Hindlimb muscle (tissue), 1 donor: ENCODE measurements around the gene OR2AG1. TPM values are rescaled to one million over a fixed set of nuclear protein-coding genes. Genes with fewer than 3 reads are reported as not detected.
A peak's percentile ranks its signal among the peaks of the same experiment; 100 is the strongest.
"Not testable (repeated sequence)": the region's sequence is repeated elsewhere in the genome, so short reads cannot be mapped to it uniquely, and the experiment has no call there.

Experiments
- DNase-seq: peaks from one replicate; pipeline ENCODE4 v3.0.0-alpha.2; 2013
- polyA plus RNA-seq: library from polyadenylated mRNA; unstranded; fragments of 120-200 nt; gene quantifications from one replicate; pipeline ENCODE4 v1.2.1, GENCODE V29; 2013; ENCODE audit not compliant: insufficient read length

The OR2AG1 gene
- polyA plus RNA-seq, 1 donor: not detected

DNA sequence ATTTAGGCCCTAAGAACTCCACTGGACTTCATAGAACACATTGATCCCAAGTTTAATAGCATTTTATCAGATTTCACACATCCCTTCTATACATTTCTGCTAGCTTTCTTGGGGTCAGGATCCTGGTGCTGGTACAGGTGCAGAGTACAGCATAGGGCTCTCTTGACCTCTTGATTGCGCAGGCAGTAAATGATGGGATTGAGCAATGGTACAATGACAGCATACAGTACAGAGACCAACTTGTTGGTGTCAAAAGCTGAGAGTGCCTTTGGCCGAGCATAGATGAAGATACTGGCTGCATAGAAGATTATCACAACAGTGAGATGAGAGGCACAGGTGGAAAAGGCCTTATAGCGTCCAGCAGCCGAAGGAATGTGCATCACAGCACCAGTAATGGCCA is 11.8 kb downstream of the OR2AG1 start:
- DNase-seq: no peak

- no peak for DNase-seq
These were observed 16.6 kb downstream of the OR2AG1 start, which contains the start of gene OR6A2 for GRCh38 chr11:6799402-6799801. Gene OR6A2, minus strand, starts transcription at chr11:6799689. Its CDS starts 3,981 bp downstream, at chr11:6795708.

DNA sequence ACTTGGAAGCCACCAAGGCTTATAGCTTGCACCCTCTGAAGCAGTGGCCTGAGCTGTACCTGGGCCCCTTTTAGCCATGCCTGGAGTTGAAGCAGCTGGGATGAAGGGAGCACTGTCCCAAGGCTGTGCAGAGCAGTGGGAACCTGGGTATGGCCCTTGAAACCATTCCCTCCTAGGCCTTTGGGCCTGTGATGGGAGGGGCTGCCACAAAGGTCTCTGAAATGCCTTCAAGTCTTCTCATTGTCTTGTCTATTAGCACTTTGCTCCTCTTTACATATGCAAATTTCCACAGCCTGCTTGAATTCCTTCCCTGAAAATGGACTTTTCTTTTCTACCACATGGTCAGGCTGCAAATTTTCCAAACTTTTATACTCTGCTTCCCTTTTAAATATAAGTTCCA is 18.3 kb downstream of the OR2AG1 start:
- not testable (repeated sequence) for DNase-seq

DNA sequence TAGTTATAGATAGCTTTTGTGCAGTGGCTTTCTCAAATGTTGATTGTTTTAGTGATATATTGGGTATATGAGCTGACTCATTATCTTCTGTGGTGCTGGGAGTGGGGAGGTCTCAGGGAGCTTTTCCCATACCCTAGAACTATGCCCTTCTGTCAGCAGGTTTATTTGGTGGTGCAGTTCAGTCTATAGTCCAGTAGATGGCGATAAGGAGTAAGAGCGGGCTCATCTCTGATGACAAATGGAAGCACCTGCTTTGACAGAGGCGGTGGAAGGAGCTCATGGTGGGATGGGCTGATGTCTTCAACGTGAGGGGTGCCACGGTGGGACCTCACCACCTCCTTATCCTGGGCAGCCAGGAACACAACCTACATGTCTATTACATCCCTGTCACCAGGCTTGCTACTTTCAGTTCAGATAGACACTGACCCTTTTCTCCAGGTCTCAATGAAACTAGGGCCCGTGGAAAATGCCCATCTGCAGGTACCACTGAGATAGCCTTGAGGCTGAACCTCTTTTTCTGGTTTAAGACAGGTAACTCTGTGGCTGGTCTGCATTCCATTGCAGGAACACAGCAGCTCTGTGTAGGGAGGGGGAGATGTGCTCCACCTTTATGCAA is 29.7 kb downstream of the OR2AG1 start:
- peak; percentile 19 for DNase-seq

- DNase-seq: no peak
These were observed 30.8 kb downstream of the OR2AG1 start for GRCh38 chr11:6813656-6814055.

DNA sequence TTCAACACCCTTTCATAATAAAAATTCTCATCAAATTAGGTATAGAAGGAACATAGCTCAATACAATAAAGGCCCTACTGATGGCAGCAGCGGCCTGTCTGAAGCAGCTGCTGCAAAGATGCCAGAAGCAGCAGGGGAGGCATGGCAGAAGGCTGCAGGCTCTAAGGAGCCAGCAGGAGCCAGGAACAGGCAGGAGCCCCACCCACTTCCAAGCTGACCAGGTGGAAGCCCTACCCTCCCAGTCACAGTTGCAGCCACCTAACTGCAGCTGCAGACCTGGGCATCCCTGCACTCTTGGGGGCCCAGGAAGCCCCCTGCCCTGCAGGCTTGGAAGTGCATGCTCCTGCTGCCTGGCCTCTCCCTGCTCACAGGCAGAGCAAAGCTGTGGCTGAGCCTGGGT is 34.9 kb downstream of the OR2AG1 start:
- no peak for DNase-seq

GRCh38 chr11:6818967-6819366 is 36.1 kb downstream of the OR2AG1 start:
- DNase-seq: no peak

DNA sequence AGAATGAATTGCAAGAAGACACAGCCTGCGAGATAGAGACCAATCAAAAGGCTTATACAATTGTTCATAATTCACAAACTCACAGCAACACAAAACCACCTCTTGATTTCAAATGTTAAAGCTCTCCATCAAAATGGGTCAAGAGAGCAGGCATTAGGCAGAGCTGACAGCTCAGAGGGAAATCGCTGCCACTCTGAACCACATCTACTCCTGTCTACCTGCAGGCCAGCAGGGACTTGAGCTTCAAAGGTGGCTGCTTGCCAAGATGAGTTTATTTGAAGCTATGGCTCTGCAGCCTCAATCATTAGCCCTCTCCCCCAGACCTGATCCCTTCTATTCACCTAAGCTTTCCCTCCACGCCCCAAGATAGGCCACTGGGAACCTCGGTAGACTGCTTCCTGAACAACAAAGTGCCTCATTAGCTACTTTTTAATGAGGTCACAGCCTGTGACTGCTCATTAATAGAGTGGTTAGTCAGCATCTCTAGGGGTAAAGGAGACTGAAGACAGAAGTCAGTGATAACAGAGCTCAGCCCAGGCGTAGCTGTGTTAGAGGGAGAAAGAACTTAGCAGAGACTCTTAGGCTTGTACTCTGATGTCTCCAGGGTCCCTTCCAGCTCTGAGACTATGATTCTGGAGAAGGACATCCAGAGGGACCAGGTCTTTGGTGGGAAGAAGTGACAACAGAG is 41.5 kb downstream of the OR2AG1 start:
- no peak for DNase-seq

DNA sequence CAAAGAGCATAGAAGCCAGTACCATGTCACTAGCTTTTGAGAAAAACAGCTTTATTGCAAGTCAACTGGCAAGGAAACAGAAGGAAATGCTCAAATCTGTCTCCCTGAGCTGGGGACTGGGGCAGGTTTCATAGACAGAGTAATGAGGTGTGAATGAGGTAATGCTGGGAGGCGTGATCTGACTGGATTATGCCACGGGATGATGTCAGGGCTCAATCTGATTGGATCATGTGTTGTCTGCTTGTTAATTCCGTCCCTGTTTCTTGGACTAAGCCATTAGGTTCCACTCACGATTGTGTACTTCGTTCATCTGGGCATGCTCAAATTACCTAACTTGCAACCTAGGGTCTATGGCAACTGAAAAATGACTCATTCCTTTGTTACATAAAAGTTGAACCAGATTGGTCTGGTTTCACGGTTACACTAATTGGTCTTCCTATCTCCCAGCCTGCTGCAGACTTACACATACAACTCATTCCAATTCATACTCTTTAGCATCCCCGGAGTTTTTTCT is 42.5 kb downstream of the OR2AG1 start:
- DNase-seq: peak; percentile 36

DNA sequence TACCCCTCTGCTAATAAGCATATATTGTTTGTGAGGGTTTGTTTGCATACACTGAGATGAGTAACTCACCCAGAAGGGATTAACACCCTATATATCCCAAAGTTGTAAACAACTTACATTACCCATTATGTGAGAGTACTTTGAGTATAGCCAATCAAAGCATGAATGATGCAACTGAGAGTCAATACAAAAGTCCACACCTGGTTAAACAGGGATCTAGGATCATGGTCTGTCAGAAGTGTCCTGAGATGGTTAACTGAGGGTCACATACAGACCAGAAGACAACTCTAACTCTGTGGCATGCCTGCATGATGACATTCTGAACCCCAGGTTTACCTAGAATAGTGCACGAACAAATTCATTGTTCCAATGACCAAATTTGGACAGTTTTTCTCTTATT is 45.3 kb downstream of the OR2AG1 start:
- DNase-seq: no peak

DNA sequence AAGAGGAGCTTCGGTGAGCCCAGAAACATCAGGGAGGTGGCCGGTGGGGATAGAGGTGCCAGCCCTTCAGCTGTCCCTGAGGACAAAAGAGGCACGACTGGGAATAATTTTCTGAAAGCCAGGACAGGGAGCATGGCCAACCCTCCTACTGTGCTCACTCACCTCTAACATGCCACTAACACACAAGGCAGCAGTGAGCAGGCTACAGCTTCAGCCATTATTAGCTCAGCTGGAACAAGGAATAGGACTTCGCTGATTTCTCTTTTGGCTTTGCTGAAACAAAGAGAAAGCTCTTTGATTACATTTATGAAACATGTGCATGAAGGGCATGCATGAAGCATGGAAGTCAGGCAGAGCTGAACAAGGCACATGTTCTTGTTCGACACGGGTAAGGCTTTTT is 50.5 kb downstream of the OR2AG1 start:
- DNase-seq: no peak

DNA sequence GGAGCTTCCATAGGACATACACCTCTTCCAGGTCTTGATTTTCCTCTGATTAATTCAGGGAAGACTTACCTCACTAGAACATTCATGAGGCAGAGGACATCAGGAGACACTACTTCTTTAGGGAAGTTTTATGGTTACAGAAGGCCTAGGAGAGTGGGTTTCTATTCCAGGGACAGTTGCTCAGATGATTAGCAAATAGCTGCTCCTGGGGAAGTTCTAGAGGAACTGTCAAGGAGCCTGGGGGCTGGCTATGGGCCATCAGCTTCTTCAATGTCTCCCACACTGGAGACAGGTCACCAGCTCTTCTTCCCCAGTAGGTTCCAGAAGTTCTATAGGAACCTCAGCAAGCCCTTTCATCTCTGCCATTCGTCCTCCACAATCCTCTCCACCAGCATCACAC is 51.2 kb downstream of the OR2AG1 start:
- DNase-seq: no peak

Other genes starting within 250 kb of the OR2AG1 start
- gene RRP8, start 179.4 kb upstream of the OR2AG1 start, polyA plus RNA-seq: 22.3 TPM
- 154 TPM for gene ILK, start 179.2 kb upstream of the OR2AG1 start, polyA plus RNA-seq
- gene TAF10, start 170.8 kb upstream of the OR2AG1 start, polyA plus RNA-seq: 129 TPM
- gene TPP1, start 163.6 kb upstream of the OR2AG1 start, polyA plus RNA-seq: 47.9 TPM
- gene DCHS1, start 127.2 kb upstream of the OR2AG1 start, polyA plus RNA-seq: 43.8 TPM
- 57.2 TPM for gene MRPL17, start 99.7 kb upstream of the OR2AG1 start, polyA plus RNA-seq
- not detected for gene OR2AG2, start 11.0 kb upstream of the OR2AG1 start, polyA plus RNA-seq
- gene OR6A2, start 16.7 kb downstream of the OR2AG1 start, polyA plus RNA-seq: not detected
- not detected for gene OR10A5, start 62.7 kb downstream of the OR2AG1 start, polyA plus RNA-seq
- gene OR10A2, start 80.0 kb downstream of the OR2AG1 start, polyA plus RNA-seq: not detected
- not detected for gene OR10A4, start 93.6 kb downstream of the OR2AG1 start, polyA plus RNA-seq
- not detected for gene OR2D2, start 109.5 kb downstream of the OR2AG1 start, polyA plus RNA-seq
- gene OR2D3, start 138.0 kb downstream of the OR2AG1 start, polyA plus RNA-seq: not detected
- gene ZNF215, start 143.4 kb downstream of the OR2AG1 start, polyA plus RNA-seq: 0.53 TPM
- 1.5 TPM for gene ZNF214, start 237.3 kb downstream of the OR2AG1 start, polyA plus RNA-seq
- not detected for gene NLRP14, start 237.5 kb downstream of the OR2AG1 start, polyA plus RNA-seq